ENCODE data around the gene EYA2.
"Not testable (repeated sequence)": the region's sequence is repeated elsewhere in the genome, so short reads cannot be mapped to it uniquely, and the experiment has no call there.

The EYA2 gene

GRCh38 chr20:46931699-46932098 lies 37.1 kb downstream of the EYA2 start:
- DNase-seq (ENCODE audit: low spot score), result no peak

- DNase-seq (ENCODE audit: low spot score), result not testable (repeated sequence)
These were observed 37.8 kb downstream of the EYA2 start for GRCh38 chr20:46932439-46932838.

- no peak for DNase-seq (ENCODE audit: low spot score)
These were observed 38.5 kb downstream of the EYA2 start for GRCh38 chr20:46933150-46933549.

GRCh38 chr20:46934746-46935287 lies 40.2 kb downstream of the EYA2 start:
- no peak for DNase-seq (ENCODE audit: low spot score)

GRCh38 chr20:46935394-46936017 lies 40.9 kb downstream of the EYA2 start:
- DNase-seq (ENCODE audit: low spot score), result no peak

- DNase-seq (ENCODE audit: low spot score), result no peak
These were observed 41.9 kb downstream of the EYA2 start for GRCh38 chr20:46936415-46937156.

- DNase-seq (ENCODE audit: low spot score), result no peak
These were observed 42.5 kb downstream of the EYA2 start for GRCh38 chr20:46937157-46937523.

- DNase-seq (ENCODE audit: low spot score), result no peak
These were observed 43.0 kb downstream of the EYA2 start for GRCh38 chr20:46937533-46938226.

GRCh38 chr20:46938434-46938833 lies 43.8 kb downstream of the EYA2 start:
- no peak for DNase-seq (ENCODE audit: low spot score)

- no peak for DNase-seq (ENCODE audit: low spot score)
These were observed 44.7 kb downstream of the EYA2 start for GRCh38 chr20:46939031-46939965.

GRCh38 chr20:46940616-46941015 lies 46.0 kb downstream of the EYA2 start:
- DNase-seq (ENCODE audit: low spot score), result no peak

- DNase-seq (ENCODE audit: low spot score), result no peak
These were observed 46.8 kb downstream of the EYA2 start for GRCh38 chr20:46941404-46941803.

- no peak for DNase-seq (ENCODE audit: low spot score)
These were observed 49.4 kb downstream of the EYA2 start for GRCh38 chr20:46943861-46944591.

- DNase-seq (ENCODE audit: low spot score), result no peak
These were observed 50.8 kb downstream of the EYA2 start for GRCh38 chr20:46945465-46945864.

GRCh38 chr20:46946181-46946624 lies 51.6 kb downstream of the EYA2 start:
- no peak for DNase-seq (ENCODE audit: low spot score)

- DNase-seq (ENCODE audit: low spot score), result no peak
These were observed 52.2 kb downstream of the EYA2 start for GRCh38 chr20:46946796-46947195.

GRCh38 chr20:46948081-46948480 lies 53.4 kb downstream of the EYA2 start:
- no peak for DNase-seq (ENCODE audit: low spot score)

- DNase-seq (ENCODE audit: low spot score), result no peak
These were observed 56.8 kb downstream of the EYA2 start for GRCh38 chr20:46951405-46951804.

- DNase-seq (ENCODE audit: low spot score), result no peak
These were observed 57.3 kb downstream of the EYA2 start for GRCh38 chr20:46951840-46952497.

- no peak for DNase-seq (ENCODE audit: low spot score)
These were observed 59.0 kb downstream of the EYA2 start for GRCh38 chr20:46953596-46953995.
